ENCODE data around the gene LRRC25. TPM values are rescaled to one million over a fixed set of nuclear protein-coding genes. Genes with fewer than 3 reads are reported as not detected.

The LRRC25 gene
- total RNA-seq, 2 experiments from 2014 or later = 0.53 to 0.68 TPM

DNA sequence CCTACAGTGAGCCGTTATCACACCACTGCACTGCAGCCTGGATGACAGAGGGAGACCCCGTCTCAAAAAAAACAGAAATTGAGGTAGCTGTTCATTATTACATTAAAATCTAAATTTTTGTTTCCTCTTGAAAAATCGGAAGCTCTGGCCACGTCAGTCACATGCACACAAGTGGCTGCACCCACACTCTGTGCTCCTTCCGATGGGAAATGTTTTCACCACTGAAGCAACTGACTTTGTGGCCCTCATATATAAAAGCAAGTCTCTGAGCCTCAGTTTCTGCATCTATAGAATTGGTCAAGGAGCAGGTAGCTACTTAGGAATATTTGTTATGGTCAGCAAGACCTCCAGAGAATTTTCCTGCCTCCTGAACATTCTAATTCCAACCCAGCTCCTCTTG is 4.5 kb downstream of the LRRC25 start:
- Mint-ChIP-seq H3K4me3 (no peak overlapping the region), H3K4me1 (ENCODE audit: low read depth) (peaks cover 15% of the 10 kb centered on the region), H3K9me3 (ENCODE audit: insufficient read depth) (no peaks in the 10 kb centered on the region), H3K27ac (no peak overlapping the region), H3K27me3 (ENCODE audit: low read depth) (peaks cover 36% of the 10 kb centered on the region), H3K36me3 (ENCODE audit: low read depth) (no peaks in the 10 kb centered on the region)
- ChIA-PET POLR2A (interaction anchor here (1.1 to 1.7 kb wide), 2 partner anchors 10 to 19 kb away, joined by 3 to 5 read pairs; no protein-coding TSS in a partner anchor), CTCF (interaction anchor here (1.0 to 8.0 kb wide), 2 partner anchors 19 to 49 kb away, joined by 3 to 122 read pairs; no protein-coding TSS in a partner anchor)
- DNase-seq (no peak), ATAC-seq (no peak)

DNA sequence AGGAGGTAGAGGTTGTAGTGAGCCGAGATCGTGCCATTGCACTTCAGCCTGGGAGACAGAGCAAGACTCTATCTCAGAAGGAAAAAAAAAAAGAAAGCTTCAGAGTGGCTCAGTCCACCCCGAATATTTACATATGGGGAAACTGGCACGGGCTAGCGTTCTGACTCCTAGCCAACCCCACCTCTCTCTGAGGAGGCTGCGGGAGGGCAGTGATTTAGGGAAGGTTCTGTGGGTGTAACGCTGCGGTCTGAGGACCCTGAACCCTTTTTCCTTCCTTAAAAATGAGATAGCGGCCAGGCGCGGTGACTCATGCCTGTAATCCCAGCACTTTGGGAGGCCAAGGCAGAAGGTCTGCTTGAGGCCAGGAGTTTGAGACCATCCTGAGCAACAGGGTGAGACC is 5.0 kb downstream of the LRRC25 start:
- H3K4me1 Mint-ChIP-seq (ENCODE audit: low read depth) = peaks cover 15% of the 10 kb centered on the region
- no peak overlapping the region for H3K27ac Mint-ChIP-seq
- no peak overlapping the region for H3K4me3 Mint-ChIP-seq
- DNase-seq = no peak
- no peak for ATAC-seq
- no peaks in the 10 kb centered on the region for H3K9me3 Mint-ChIP-seq (ENCODE audit: insufficient read depth)
- POLR2A ChIA-PET = interaction anchor here (0.8 to 1.7 kb wide), 3 partner anchors 9 to 111 kb away, joined by 3 to 5 read pairs (median 3); no protein-coding TSS in a partner anchor
- H3K36me3 Mint-ChIP-seq (ENCODE audit: low read depth) = no peaks in the 10 kb centered on the region
- CTCF ChIA-PET = interaction anchor here (1.0 to 8.0 kb wide), 2 partner anchors 20 to 48 kb away, joined by 3 to 122 read pairs; no protein-coding TSS in a partner anchor
- peaks cover 36% of the 10 kb centered on the region for H3K27me3 Mint-ChIP-seq (ENCODE audit: low read depth)

DNA sequence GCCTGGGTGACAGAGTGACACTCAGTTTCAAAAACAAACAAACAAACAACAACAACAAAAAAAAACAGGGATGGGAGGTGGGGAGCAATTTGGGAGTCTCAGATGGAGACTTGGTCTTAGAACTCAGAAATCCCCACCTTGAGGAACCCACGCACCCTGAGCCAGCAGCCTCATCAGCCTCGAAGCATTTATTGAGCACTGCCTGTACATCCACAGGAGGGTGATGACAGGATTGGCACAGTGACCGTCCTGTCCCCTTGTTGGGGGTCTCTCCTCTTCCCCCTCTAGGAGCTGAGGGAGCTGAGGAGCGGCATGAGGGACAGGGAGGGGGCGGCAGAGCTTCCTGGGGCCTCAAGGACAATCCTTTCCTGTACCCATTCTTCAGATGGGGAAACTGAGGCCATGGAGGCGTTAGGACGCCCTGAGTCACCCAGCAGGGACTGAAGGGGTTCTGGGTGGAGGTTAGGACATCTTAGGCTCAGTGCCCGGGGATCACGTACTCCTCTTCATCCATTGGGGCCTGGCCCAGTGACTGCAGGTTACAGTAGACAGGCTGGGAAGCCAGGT is 5.8 kb downstream of the LRRC25 start:
- Mint-ChIP-seq H3K27ac (no peak overlapping the region), H3K4me3 (no peak overlapping the region), H3K36me3 (ENCODE audit: low read depth) (no peaks in the 10 kb centered on the region), H3K4me1 (ENCODE audit: low read depth) (peaks cover 18% of the 10 kb centered on the region), H3K9me3 (ENCODE audit: insufficient read depth) (no peaks in the 10 kb centered on the region), H3K27me3 (ENCODE audit: low read depth) (peaks cover 38% of the 10 kb centered on the region)
- DNase-seq = no peak
- ChIA-PET POLR2A (interaction anchor here (0.5 to 0.8 kb wide), 2 partner anchors 31 to 110 kb away, joined by 3 read pairs; no protein-coding TSS in a partner anchor), CTCF (interaction anchor here (5.5 to 8.0 kb wide), 2 partner anchors 20 to 114 kb away, joined by 55 to 122 read pairs; partner anchors contain the start of gene IQCN)
- ATAC-seq = no peak

DNA sequence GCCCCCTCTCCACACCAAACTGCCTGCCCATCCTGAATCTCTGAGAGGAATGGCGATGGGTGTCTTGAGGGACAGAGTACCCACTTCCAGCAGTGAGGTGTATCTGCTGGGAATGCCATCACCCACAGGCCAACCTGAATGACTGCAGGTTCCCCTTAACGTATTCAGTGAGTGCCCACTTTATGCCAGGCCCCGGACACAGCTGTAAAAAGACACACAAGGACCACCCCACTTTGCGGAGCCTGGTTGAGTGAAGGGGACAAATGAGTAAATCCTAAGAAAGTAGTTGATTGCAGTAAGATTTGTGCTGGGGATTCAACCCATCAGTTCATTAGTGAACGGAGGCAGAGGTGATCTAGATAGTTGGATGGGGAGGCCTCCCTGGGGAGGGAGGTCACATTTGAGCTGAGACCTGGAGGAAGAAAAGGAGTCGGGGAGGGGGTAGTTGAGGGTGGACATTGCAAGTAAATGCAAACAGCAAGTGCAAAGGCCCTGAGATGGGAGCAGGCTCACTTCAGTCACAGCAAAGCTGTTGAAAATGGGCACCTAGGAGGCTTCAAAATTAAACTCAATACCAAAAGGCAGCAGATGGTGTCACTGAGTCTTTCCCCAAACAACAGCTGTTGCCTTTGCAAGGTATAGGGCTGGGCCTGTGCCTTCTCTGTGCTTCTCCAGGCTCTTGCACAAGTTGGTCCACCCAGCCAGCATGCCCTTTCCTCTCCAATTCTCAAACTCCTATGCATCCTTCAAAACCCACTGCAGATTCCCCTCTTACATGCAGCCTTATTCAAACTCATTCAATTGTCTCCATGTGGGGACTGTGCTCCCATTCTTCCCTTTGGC is 7.1 kb downstream of the LRRC25 start:
- H3K4me3 Mint-ChIP-seq = no peak overlapping the region
- ATAC-seq (no peak), DNase-seq (no peak)
- no peaks in the 10 kb centered on the region for H3K36me3 Mint-ChIP-seq (ENCODE audit: low read depth)
- H3K9me3 Mint-ChIP-seq (ENCODE audit: insufficient read depth) = no peaks in the 10 kb centered on the region
- ChIA-PET POLR2A (interaction anchor here (0.6 to 0.8 kb wide), 2 partner anchors 23 to 170 kb away, joined by 3 to 4 read pairs; no protein-coding TSS in a partner anchor), CTCF (interaction anchor here (0.6 to 8.0 kb wide), 9 partner anchors 10 to 113 kb away, joined by 3 to 122 read pairs (median 17); partner anchors contain the start of gene IQCN)
- peaks cover 45% of the 10 kb centered on the region for H3K27me3 Mint-ChIP-seq (ENCODE audit: low read depth)
- peaks cover 18% of the 10 kb centered on the region for H3K4me1 Mint-ChIP-seq (ENCODE audit: low read depth)
- no peak overlapping the region for H3K27ac Mint-ChIP-seq

DNA sequence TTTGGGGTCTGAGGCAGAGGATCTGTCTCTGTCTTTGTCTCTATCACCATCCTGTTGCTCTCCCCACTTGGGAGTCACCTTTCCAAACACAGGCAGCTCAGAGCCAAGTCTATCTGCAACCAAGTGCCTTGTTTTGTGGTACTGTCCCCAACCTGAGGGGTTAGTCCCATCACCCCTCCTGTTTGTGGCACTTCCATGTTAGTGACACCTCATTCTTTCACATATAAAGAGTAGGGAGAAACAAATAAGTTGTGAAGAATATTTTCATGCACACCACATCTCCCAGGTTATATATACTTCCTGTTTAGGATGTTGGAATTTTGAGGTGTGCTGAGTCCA is 7.7 kb downstream of the LRRC25 start:
- H3K36me3 Mint-ChIP-seq (ENCODE audit: low read depth) = no peaks in the 10 kb centered on the region
- H3K4me3 Mint-ChIP-seq = no peak overlapping the region

DNA sequence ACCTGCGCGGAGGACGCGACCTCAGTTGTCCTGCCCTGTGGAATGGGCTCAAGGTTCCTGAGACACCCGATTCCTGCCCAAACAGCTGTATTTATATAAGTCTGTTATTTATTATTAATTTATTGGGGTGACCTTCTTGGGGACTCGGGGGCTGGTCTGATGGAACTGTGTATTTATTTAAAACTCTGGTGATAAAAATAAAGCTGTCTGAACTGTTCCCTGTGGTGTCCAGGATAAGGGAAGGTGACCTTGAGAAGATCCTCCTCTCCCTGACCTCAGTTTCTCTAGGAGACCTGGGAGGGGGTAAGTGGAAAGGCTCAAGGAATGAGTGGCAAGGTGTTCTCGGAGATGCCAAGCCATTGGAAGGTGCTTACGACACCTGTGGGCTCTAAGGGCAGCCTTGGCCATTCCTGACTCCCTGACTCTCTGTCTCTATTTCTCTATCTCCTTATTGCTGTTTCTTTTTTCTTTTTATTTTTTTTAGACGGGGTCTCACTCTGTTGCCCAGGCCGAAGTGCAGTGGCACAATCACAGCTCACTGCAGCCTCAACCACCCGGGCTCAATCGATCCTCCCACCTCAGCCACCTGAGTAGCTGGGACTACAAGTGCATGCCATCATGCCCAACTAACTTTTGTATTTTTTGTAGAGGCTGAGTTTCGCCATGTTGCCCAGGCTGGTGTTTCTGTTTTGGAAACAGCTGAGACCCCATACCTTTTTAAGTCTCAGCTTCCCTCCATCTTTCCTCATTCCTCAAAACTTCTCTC is 8.3 kb downstream of the LRRC25 start:
- H3K27me3 Mint-ChIP-seq (ENCODE audit: low read depth) = peaks cover 48% of the 10 kb centered on the region
- no peak for ATAC-seq
- POLR2A ChIA-PET = interaction anchor here (0.8 to 1.8 kb wide), 6 partner anchors 25 to 132 kb away, joined by 3 to 5 read pairs (median 3); partner anchors contain the start of gene JUND

More for the DNA sequence above, 7.7 kb downstream of the LRRC25 start:
- Mint-ChIP-seq H3K4me1 (ENCODE audit: low read depth) (peaks cover 18% of the 10 kb centered on the region), H3K9me3 (ENCODE audit: insufficient read depth) (no peaks in the 10 kb centered on the region), H3K27me3 (ENCODE audit: low read depth) (peaks cover 46% of the 10 kb centered on the region), H3K27ac (no peak overlapping the region)
- CTCF ChIA-PET = interaction anchor here (0.7 to 8.0 kb wide), 13 partner anchors 9 to 112 kb away, joined by 3 to 122 read pairs (median 9); partner anchors contain the start of genes IQCN and SSBP4
- DNase-seq (no peak), ATAC-seq (no peak)
- POLR2A ChIA-PET = interaction anchor here (0.6 to 1.6 kb wide), 4 partner anchors 24 to 170 kb away, joined by 3 to 4 read pairs (median 3); partner anchors contain the start of gene JUND

DNA sequence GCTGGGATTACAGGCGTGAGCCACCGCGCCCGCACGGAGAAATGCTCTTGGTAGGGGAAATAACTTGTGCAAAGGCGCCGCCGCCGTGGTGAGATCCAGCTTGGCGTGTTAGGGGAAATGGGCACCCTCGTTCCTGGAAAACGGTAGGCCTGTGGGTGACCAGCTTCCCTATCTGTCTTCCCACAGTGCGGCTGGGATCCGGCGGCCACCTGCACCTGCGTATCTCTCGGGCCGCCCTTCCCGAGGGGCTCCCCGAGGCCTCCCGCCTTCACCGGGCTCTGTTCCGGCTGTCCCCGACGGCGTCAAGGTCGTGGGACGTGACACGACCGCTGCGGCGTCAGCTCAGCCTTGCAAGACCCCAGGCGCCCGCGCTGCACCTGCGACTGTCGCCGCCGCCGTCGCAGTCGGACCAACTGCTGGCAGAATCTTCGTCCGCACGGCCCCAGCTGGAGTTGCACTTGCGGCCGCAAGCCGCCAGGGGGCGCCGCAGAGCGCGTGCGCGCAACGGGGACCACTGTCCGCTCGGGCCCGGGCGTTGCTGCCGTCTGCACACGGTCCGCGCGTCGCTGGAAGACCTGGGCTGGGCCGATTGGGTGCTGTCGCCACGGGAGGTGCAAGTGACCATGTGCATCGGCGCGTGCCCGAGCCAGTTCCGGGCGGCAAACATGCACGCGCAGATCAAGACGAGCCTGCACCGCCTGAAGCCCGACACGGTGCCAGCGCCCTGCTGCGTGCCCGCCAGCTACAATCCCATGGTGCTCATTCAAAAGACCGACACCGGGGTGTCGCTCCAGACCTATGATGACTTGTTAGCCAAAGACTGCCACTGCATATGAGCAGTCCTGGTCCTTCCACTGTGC is 9.1 kb downstream of the LRRC25 start:
- Mint-ChIP-seq H3K27ac (no peak overlapping the region), H3K9me3 (ENCODE audit: insufficient read depth) (no peaks in the 10 kb centered on the region), H3K4me1 (ENCODE audit: low read depth) (peaks cover 18% of the 10 kb centered on the region), H3K4me3 (peak overlapping the region; percentile 58), H3K27me3 (ENCODE audit: low read depth) (peaks cover 46% of the 10 kb centered on the region), H3K36me3 (ENCODE audit: low read depth) (no peaks in the 10 kb centered on the region)
- ChIA-PET CTCF (interaction anchor here (0.6 to 8.0 kb wide), 42 partner anchors 8 to 208 kb away, joined by 3 to 122 read pairs (median 5); partner anchors contain the start of genes IQCN, LRRC25, LSM4 and SSBP4), POLR2A (interaction anchor here (0.9 to 1.8 kb wide), 6 partner anchors 23 to 133 kb away, joined by 3 to 5 read pairs (median 4); partner anchors contain the start of gene JUND)
- DNase-seq = peak; percentile 83
- peak; percentile 90 for ATAC-seq

More for the DNA sequence above, 8.3 kb downstream of the LRRC25 start:
- Mint-ChIP-seq H3K4me1 (ENCODE audit: low read depth) (peaks cover 18% of the 10 kb centered on the region), H3K27ac (no peak overlapping the region), H3K4me3 (no peak overlapping the region), H3K36me3 (ENCODE audit: low read depth) (no peaks in the 10 kb centered on the region), H3K9me3 (ENCODE audit: insufficient read depth) (no peaks in the 10 kb centered on the region)
- CTCF ChIA-PET = interaction anchor here (0.6 to 8.0 kb wide), 28 partner anchors 9 to 180 kb away, joined by 3 to 122 read pairs (median 8); partner anchors contain the start of genes IQCN, LRRC25, LSM4 and SSBP4
- DNase-seq = no peak

DNA sequence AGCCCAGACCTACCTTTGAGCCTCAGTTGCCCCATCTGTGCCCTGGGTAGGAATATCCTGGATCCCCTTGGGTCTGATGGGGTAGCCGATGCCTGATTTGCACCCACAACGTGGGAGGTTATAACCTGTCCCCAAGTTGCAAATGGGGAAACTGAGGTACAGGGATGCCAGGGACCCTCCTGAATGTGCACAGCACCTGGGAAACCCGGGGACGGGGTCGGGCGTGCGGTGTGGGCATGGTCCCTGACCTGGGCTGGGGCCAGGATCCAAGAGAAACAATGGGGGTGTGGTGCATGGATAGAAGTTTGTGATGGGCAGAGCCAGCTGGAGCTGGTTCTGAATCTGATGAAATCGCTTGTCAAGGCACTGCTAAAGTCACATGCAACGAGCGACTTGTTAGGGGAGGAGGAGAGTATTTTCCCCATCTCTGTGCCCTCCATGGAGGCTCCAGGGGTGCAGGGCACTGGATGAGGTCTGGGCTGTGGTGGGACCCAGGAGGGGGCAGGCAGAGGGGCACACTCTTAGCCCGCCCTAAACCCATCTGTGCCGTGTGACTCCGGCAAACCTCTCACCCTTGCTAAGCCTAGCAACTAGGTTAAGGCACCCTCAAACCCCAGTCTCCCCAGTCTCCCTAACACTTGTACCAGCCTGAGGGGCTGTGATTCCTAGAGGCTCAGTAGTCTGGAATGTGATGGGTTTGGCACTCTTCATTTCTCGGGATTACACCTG is 10.7 kb downstream of the LRRC25 start:
- ChIA-PET POLR2A (no interaction called here), CTCF (interaction anchor here (1.9 to 8.0 kb wide), 4 partner anchors 13 to 109 kb away, joined by 8 to 122 read pairs (median 35); partner anchors contain the start of gene IQCN)
- Mint-ChIP-seq H3K27me3 (ENCODE audit: low read depth) (peaks cover 43% of the 10 kb centered on the region), H3K4me3 (no peak overlapping the region), H3K27ac (no peak overlapping the region), H3K9me3 (ENCODE audit: insufficient read depth) (no peaks in the 10 kb centered on the region), H3K36me3 (ENCODE audit: low read depth) (no peaks in the 10 kb centered on the region), H3K4me1 (ENCODE audit: low read depth) (peaks cover 14% of the 10 kb centered on the region)
- DNase-seq = no peak
- ATAC-seq = no peak

DNA sequence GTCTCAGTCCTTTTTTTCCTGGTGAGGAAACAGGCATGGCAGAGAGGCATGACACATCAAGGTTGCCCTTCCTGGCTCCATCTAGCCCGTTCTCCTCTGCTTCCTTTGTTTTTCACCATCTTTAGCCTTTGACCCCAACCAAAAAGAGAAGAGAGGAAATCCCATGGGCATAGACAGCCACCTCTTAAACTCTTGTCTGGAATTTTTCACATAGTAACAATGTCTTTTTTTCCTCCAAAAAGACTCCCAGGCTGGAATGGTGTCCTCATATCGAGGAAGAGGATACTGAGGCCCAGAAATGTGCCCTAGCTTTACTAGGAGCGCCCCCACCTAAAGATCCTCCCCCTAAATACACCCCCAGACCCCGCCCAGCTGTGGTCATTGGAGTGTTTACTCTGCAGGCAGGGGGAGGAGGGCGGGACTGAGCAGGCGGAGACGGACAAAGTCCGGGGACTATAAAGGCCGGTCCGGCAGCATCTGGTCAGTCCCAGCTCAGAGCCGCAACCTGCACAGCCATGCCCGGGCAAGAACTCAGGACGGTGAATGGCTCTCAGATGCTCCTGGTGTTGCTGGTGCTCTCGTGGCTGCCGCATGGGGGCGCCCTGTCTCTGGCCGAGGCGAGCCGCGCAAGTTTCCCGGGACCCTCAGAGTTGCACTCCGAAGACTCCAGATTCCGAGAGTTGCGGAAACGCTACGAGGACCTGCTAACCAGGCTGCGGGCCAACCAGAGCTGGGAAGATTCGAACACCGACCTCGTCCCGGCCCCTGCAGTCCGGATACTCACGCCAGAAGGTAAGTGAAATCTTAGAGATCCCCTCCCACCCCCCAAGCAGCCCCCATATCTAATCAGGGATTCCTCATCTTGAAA is 11.5 kb downstream of the LRRC25 start, which contains the start of gene GDF15:
GDF15 (plus strand) TSS at position 484 of the 868 bp plus-strand sequence; CDS start at position 516, 32 bp downstream.
- ChIA-PET POLR2A (no interaction called here), CTCF (interaction anchor here (0.7 to 8.0 kb wide), 3 partner anchors 26 to 108 kb away, joined by 3 to 122 read pairs (median 55); partner anchors contain the start of gene IQCN)
- no peaks in the 10 kb centered on the region for H3K9me3 Mint-ChIP-seq (ENCODE audit: insufficient read depth)
- peak; percentile 30 for DNase-seq
- no peak for ATAC-seq
- H3K27me3 Mint-ChIP-seq (ENCODE audit: low read depth) = peaks cover 43% of the 10 kb centered on the region
- no peaks in the 10 kb centered on the region for H3K36me3 Mint-ChIP-seq (ENCODE audit: low read depth)
- peaks cover 14% of the 10 kb centered on the region for H3K4me1 Mint-ChIP-seq (ENCODE audit: low read depth)
- H3K4me3 Mint-ChIP-seq = no peak within 1 kb of the TSS
- H3K27ac Mint-ChIP-seq = no peak within 1 kb of the TSS
